Keratinocyte (primary cell): ENCODE measurements around the gene SEPHS1. TPM values are rescaled to one million over a fixed set of nuclear protein-coding genes. Genes with fewer than 3 reads are reported as not detected.

ENCODE experiments used
- DNase-seq: peaks from one replicate; pipeline ENCODE4 v3.0.0-alpha.2; 2011; ENCODE audit warnings: low read depth, missing footprints, low spot score
- FAIRE-seq: peaks from 2 replicates; lab custom pipeline; 2011; peaks lifted over from hg19 to GRCh38; lab: Jason Lieb, UNC
- H2AFZ ChIP-seq: 2 replicates; pipeline ENCODE4 v1.6.0; 2012; ENCODE audit warnings: low read length, control low read depth, inconsistent platforms; ENCODE audit not compliant: control insufficient read depth
- H3K27ac ChIP-seq: 2 replicates; pipeline ENCODE4 v1.5.1; 2011; ENCODE audit warnings: low read length; ENCODE audit not compliant: control insufficient read depth, insufficient read depth
- H3K27me3 ChIP-seq: 3 replicates; pipeline ENCODE4 v1.6.0; 2011; ENCODE audit warnings: low read length; ENCODE audit not compliant: control insufficient read depth, insufficient read depth; ENCODE audit errors: extremely low read depth
- H3K36me3 ChIP-seq, 2 experiments: 2 replicates in 1 of 2; 3 replicates in 1 of 2; pipeline ENCODE4 v1.5.1; 2011; ENCODE audit warnings: low read length in 2 of 2, mild to moderate bottlenecking in 1 of 2; ENCODE audit not compliant: control insufficient read depth in 2 of 2, insufficient read depth in 2 of 2; ENCODE audit errors: extremely low read depth in 1 of 2
- H3K4me1 ChIP-seq: 3 replicates; pipeline ENCODE4 v1.5.1; 2011; ENCODE audit warnings: low read length; ENCODE audit not compliant: control insufficient read depth, insufficient read depth; ENCODE audit errors: extremely low read depth
- H3K4me2 ChIP-seq: 3 replicates; pipeline ENCODE4 v1.6.0; 2011; ENCODE audit warnings: low read depth, low read length; ENCODE audit not compliant: control insufficient read depth, insufficient read depth; ENCODE audit errors: extremely low read depth
- H3K4me3 ChIP-seq, 3 experiments: fragments of 200-600 bp in 1 of 3; sonication (generic) in 1 of 3; 2 replicates in 2 of 3; 3 replicates in 1 of 3; pipeline ENCODE4 v1.5.1; 2011 to 2016; ENCODE audit warnings: low read length in 3 of 3, mild to moderate bottlenecking in 3 of 3, control low read depth in 2 of 3, inconsistent platforms in 1 of 3, low read depth in 1 of 3, mixed read lengths in 1 of 3, mixed run types in 1 of 3, moderate library complexity in 1 of 3; ENCODE audit not compliant: control insufficient read depth in 2 of 3, insufficient read depth in 2 of 3; ENCODE audit errors: extremely low read depth in 1 of 3
- H3K79me2 ChIP-seq: 2 replicates; pipeline ENCODE4 v1.6.0; 2012; ENCODE audit warnings: low read length; ENCODE audit not compliant: control insufficient read depth, insufficient read depth
- H3K9ac ChIP-seq: 3 replicates; pipeline ENCODE4 v1.6.0; 2011; ENCODE audit warnings: low read length; ENCODE audit not compliant: control insufficient read depth, insufficient read depth; ENCODE audit errors: extremely low read depth
- H3K9me1 ChIP-seq: 3 replicates; pipeline ENCODE4 v1.6.0; 2011; ENCODE audit warnings: low read length; ENCODE audit not compliant: control insufficient read depth, insufficient read depth; ENCODE audit errors: extremely low read depth
- H3K9me3 ChIP-seq: 2 replicates; pipeline ENCODE4 v1.5.1; 2012; ENCODE audit warnings: low read depth, low read length; ENCODE audit not compliant: control insufficient read depth
- H4K20me1 ChIP-seq: 3 replicates; pipeline ENCODE4 v1.6.0; 2011; ENCODE audit warnings: low read length; ENCODE audit not compliant: control insufficient read depth, insufficient read depth; ENCODE audit errors: extremely low read depth
- EZH2 ChIP-seq: IDR thresholded peaks from one replicate; pipeline ENCODE4 v1.6.1; 2012; ENCODE audit warnings: inconsistent platforms, mild to moderate bottlenecking, low read length, moderate library complexity
- dilution Hi-C: fragments of 300-500 bp; cut with MboI; formaldehyde crosslinking; loops from one replicate; pipeline ENCODE4 v1.7.0; 2020; ENCODE audit warnings: low sequenced_read_pairs; ENCODE audit not compliant: extremely low pct_ligation_motif_present
- polyA plus RNA-seq, 5 experiments: library from polyadenylated mRNA; depleted of rRNA in 3 of 5; stranded (reverse) in 3 of 5; stranded (forward) in 1 of 5; unstranded in 1 of 5; fragments of >200 nt; gene quantifications; 1 replicate in 1 of 5; 2 replicates in 3 of 5; 3 replicates in 1 of 5; pipeline versions ENCODE4 v1.2.1 to v1.2.3, GENCODE V29; 2011 to 2012; ENCODE audit warnings: missing spikeins in 2 of 5, low read depth in 1 of 5, low replicate concordance in 1 of 5
- TF ChIP-seq, protein P1 (sequence below), 3 experiments: IDR thresholded peaks in 1 of 3; conservative IDR thresholded peaks in 1 of 3; optimal IDR thresholded peaks in 1 of 3; 2 replicates in 2 of 3; 3 replicates in 1 of 3; pipeline versions ENCODE3 to v1.5.1; 2011; ENCODE audit warnings: low read length in 3 of 3, mild to moderate bottlenecking in 3 of 3, moderate library complexity in 2 of 3, control low read depth in 1 of 3, inconsistent platforms in 1 of 3; ENCODE audit not compliant: insufficient read depth in 2 of 3; ENCODE audit errors: extremely low read depth in 1 of 3

The SEPHS1 gene
- polyA plus RNA-seq, 1 donor (not counting 4 experiments of a cell fraction or from before 2014, with no cell fraction given), result 65.4 TPM

DNA sequence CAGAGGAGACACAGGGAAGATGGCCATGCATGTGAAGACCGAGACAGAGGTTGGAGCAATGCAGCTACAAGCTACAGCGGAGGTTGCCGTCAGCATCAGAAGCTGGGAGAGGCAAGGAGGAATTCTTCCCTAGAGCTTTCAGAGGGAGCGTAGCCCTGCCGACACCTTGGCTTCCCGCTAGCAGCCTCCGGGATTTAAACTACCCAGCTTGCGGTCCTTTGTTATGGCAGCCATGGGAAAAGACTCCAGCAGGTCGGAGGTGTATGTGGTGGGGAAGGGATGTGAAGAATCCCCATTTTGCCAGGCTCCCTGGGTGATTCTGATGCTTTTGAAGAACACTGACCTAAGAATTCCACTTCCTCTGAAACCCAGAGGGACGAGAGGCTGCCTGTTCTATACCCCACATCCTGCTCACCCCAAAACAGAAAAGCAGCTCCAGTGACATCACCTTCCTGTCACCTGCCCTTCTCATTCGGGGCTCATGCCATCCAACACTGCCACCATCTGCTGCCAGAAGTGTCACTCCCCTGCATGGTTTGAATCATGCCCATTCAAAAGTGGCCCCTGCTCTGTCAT, 3.3 kb upstream of the SEPHS1 start:
- no peaks in the 10 kb centered on the region for H3K9me1 ChIP-seq
- no peak overlapping the region for H3K4me2 ChIP-seq
- H3K9me3 ChIP-seq, result no peaks in the 10 kb centered on the region
- DNase-seq (no peak), FAIRE-seq (no peak)
- H2AFZ ChIP-seq, result no peak overlapping the region
- no peaks in the 10 kb centered on the region for H3K36me3 ChIP-seq
- peaks cover 18% of the 10 kb centered on the region for H3K27me3 ChIP-seq
- H4K20me1 ChIP-seq, result no peaks in the 10 kb centered on the region
- peaks cover 6% of the 10 kb centered on the region for H3K79me2 ChIP-seq
- H3K9ac ChIP-seq, result no peak overlapping the region
- no peak overlapping the region for H3K4me3 ChIP-seq
- TF ChIP-seq, protein P1, sequence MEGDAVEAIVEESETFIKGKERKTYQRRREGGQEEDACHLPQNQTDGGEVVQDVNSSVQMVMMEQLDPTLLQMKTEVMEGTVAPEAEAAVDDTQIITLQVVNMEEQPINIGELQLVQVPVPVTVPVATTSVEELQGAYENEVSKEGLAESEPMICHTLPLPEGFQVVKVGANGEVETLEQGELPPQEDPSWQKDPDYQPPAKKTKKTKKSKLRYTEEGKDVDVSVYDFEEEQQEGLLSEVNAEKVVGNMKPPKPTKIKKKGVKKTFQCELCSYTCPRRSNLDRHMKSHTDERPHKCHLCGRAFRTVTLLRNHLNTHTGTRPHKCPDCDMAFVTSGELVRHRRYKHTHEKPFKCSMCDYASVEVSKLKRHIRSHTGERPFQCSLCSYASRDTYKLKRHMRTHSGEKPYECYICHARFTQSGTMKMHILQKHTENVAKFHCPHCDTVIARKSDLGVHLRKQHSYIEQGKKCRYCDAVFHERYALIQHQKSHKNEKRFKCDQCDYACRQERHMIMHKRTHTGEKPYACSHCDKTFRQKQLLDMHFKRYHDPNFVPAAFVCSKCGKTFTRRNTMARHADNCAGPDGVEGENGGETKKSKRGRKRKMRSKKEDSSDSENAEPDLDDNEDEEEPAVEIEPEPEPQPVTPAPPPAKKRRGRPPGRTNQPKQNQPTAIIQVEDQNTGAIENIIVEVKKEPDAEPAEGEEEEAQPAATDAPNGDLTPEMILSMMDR (optimal IDR thresholded peaks at IDR 0.05 in 1 of 3, IDR thresholded peaks at IDR 0.05 in 1 of 3, conservative IDR thresholded peaks at IDR 0.05 in 1 of 3; ENCODE audit: extremely low read depth in 1 of 3, insufficient read depth in 2 of 3, low read length in 3 of 3), result no peak
- peak; percentile 50 for TF ChIP-seq EZH2
- H3K27ac ChIP-seq, result no peak overlapping the region
- dilution Hi-C loops, result no loop called here
- H3K4me1 ChIP-seq, result peaks cover 7% of the 10 kb centered on the region

DNA sequence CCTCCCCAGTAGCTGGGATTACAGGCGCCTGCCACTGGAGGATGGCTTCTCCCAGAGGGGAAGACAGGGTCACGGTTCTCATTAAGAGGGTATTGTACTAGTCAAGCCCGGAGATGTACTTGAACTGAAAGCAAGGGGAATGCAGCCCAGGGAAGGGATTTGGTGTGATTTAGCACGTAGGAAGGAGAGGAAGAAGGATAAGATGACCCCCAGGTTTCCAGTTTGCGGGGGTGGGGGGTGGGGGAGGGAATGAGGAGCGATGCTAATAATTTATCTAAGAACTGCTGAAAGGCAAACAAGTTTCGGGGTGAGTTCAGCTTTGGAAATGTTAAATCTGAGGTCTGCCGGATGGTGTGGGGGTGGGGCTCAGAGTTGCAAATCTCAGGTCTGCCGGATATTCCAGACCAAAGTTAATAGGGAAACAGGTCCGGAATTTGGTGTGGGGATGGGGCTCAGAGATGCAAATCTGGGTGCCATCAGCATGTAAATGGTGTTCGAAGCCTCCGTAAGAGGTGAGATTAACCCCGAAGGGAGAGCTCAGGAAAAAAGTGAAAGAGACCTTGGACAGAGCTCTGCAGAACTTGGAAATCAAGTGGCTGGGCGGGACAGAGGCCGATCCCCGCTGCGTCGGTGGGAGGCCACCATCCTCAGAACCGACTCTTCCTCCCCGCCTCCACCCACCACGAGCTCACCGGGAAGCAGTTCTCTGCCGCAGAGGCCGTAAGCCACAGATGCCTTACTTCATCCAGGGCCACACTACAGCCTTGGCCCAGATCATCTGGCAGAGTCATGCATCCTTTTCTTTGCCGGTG, 1.6 kb upstream of the SEPHS1 start:
- H3K79me2 ChIP-seq, result peaks cover 22% of the 10 kb centered on the region
- H3K9ac ChIP-seq, result peak overlapping the region; percentile 30
- H3K9me1 ChIP-seq, result peaks cover 2% of the 10 kb centered on the region
- H3K27ac ChIP-seq, result no peak overlapping the region
- peaks cover 10% of the 10 kb centered on the region for H3K4me1 ChIP-seq
- TF ChIP-seq, protein P1 (optimal IDR thresholded peaks at IDR 0.05 in 1 of 3, IDR thresholded peaks at IDR 0.05 in 1 of 3, conservative IDR thresholded peaks at IDR 0.05 in 1 of 3; ENCODE audit: extremely low read depth in 1 of 3, insufficient read depth in 2 of 3, low read length in 3 of 3), result no peak
- no peak for TF ChIP-seq EZH2
- H3K4me2 ChIP-seq, result peak overlapping the region; percentile 96
- H2AFZ ChIP-seq, result peak overlapping the region; percentile 50
- DNase-seq (no peak), FAIRE-seq (no peak)
- H3K4me3 ChIP-seq, result peak overlapping the region; percentile 2 to 89 (median 76)
- H3K9me3 ChIP-seq, result no peaks in the 10 kb centered on the region
- dilution Hi-C loops, result no loop called here
- H3K36me3 ChIP-seq, result peaks cover 0 to 3% of the 10 kb centered on the region in 2 experiments
- H4K20me1 ChIP-seq, result no peaks in the 10 kb centered on the region
- H3K27me3 ChIP-seq, result peaks cover 18% of the 10 kb centered on the region
